Lung (tissue), 12 donors: ENCODE results near the gene GALNT6. TPM values are rescaled to one million over a fixed set of nuclear protein-coding genes. Genes with fewer than 3 reads are reported as not detected.
"Not testable (repeated sequence)": the region's sequence is repeated elsewhere in the genome, so short reads cannot be mapped to it uniquely, and the experiment has no call there.

Experiments used
- ATAC-seq: fragments of 200-7000 bp; cut with Tn5 transposase; one replicate; pipeline ENCODE4 v1.9.1; 2020; ENCODE audit warnings: moderate number of reproducible peaks; ENCODE audit not compliant: insufficient read depth, low FRiP score
- DNase-seq, 3 donors: peaks; one replicate each; pipeline ENCODE4 v3.0.0-alpha.2; 2013 to 2017
- H3K27ac ChIP-seq, 2 donors: one replicate each; pipeline ENCODE4 v1.5.1; 2013; ENCODE audit warnings: mild to moderate bottlenecking in 2 of 2, moderate library complexity in 2 of 2, control low read depth in 1 of 2, inconsistent platforms in 1 of 2, low read depth in 1 of 2, low read length in 1 of 2
- H3K27me3 ChIP-seq, 3 donors: one replicate each; pipeline ENCODE4 v1.5.1; 2013; ENCODE audit warnings: low read length in 2 of 3; ENCODE audit not compliant: control insufficient read depth in 3 of 3, insufficient read depth in 3 of 3
- H3K36me3 ChIP-seq, 4 donors: one replicate each; pipeline ENCODE4 v1.5.1; 2013; ENCODE audit warnings: low read length in 4 of 4, mild to moderate bottlenecking in 1 of 4, moderate library complexity in 1 of 4; ENCODE audit not compliant: control insufficient read depth in 4 of 4, insufficient read depth in 4 of 4
- H3K4me1 ChIP-seq, 5 donors: one replicate each; pipeline ENCODE4 v1.5.1; 2013; ENCODE audit warnings: low read length in 5 of 5, mild to moderate bottlenecking in 2 of 5, moderate library complexity in 1 of 5; ENCODE audit not compliant: control insufficient read depth in 5 of 5, insufficient read depth in 5 of 5
- H3K4me3 ChIP-seq: one replicate; pipeline ENCODE4 v1.5.1; 2013; ENCODE audit warnings: mild to moderate bottlenecking, control low read depth, moderate library complexity
- H3K9ac ChIP-seq, 2 donors: one replicate each; pipeline ENCODE4 v1.5.1; 2013; ENCODE audit warnings: low read length in 2 of 2, control low read depth in 1 of 2; ENCODE audit not compliant: insufficient read depth in 1 of 2
- H3K9me3 ChIP-seq, 4 donors: one replicate each; pipeline ENCODE4 v1.5.1; 2013; ENCODE audit warnings: low read length in 3 of 4, mild to moderate bottlenecking in 1 of 4, moderate library complexity in 1 of 4; ENCODE audit not compliant: control insufficient read depth in 4 of 4, insufficient read depth in 3 of 4
- CTCF ChIP-seq: IDR thresholded peaks from 2 replicates; pipeline ENCODE4 v1.5.1; 2012; ENCODE audit warnings: mild to moderate bottlenecking; ENCODE audit errors: control extremely low read depth, extremely low read depth
- WGBS, 2 donors: extraction: QIAGEN DNeasy Blood & Tissue Kit; methylation state at CpG; one replicate each; pipeline ENCODE4 v1.1.7; 2013; 5-methylcytosine and 5-hydroxymethylcytosine counted together
- polyA plus RNA-seq, 2 donors: library from polyadenylated mRNA; stranded (reverse); fragments of 200-250 nt; gene quantifications; one replicate each; pipeline ENCODE4 v1.2.1, GENCODE V29; 2013
- total RNA-seq, 2 donors: library from RNA; depleted of rRNA in 1 of 2; stranded (reverse); fragments of >200 nt in 1 of 2; gene quantifications; one replicate each; pipeline ENCODE4 v1.2.1, GENCODE V29; 2014 to 2021
- donor health status: control.
- donor health status: control.
- donor health status: Bipolar disorder and iron deficiency.
- donor health status: healthy.
- donor health status: DM: yes; HTN: yes; CAD: no.

GALNT6 gene
- total and polyA plus RNA-seq, 4 donors: 5.5 to 36.0 (median 9.0) TPM

- H3K27ac ChIP-seq: no peak overlapping the region
- H3K9ac ChIP-seq: no peak overlapping the region
- H3K4me3 ChIP-seq: no peak overlapping the region
- H3K9me3 ChIP-seq: no peaks in the 10 kb centered on the region
- no peaks in the 10 kb centered on the region for H3K36me3 ChIP-seq
- ATAC-seq: no peak
- H3K27me3 ChIP-seq: no peaks in the 10 kb centered on the region
- WGBS, 2 donors: 34 to 39% methylated on average over 3 of the region's 3 CpGs
- no peak for TF ChIP-seq CTCF
- peak in 1 of 3 donors; percentile 28 for DNase-seq
- H3K4me1 ChIP-seq: peaks cover 0 to 8% (median 0%) of the 10 kb centered on the region in 5 donors
Measured at GRCh38 chr12:51318846-51319599, 72.2 kb downstream of the GALNT6 start.

DNA sequence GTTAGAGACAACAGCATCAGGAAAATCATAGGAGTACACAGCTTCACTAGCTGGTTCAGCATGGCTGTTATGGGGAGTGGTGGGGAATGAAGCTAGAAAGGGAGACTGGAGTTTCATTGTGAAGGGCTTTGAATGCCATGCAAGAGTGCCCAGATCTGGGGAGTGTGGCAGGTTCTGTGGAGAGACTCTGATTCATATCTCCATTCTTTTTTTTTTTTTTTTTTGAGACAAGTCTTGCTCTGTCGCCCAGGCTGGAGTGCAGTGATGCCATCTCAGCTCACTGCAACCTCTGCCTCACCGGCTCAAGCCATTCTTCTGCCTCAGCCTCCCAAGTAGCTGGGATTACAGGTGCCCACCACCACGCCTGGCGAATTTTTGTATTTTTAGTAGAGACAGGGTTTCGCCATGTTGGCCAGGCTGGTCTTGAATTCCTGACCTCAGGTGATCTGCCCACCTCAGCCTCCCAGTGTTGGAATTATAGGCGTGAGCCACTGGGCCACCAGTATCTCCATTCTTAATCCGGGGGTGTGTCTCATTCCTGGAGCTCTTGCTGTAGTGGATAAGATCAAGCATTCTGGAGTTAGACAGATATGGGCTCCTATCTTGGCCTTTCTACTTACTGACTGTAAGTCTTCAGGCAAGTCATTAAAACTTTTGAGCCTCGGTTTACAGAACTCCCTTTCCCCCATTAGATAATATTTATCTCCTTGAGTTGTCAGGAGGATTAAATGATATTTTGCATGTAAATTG lies 73.0 kb downstream of the GALNT6 start:
- not testable (repeated sequence) for ATAC-seq
- 85% methylated on average over 8 of the region's 8 CpGs for WGBS, 2 donors

GRCh38 chr12:51311389-51311788 lies 79.8 kb downstream of the GALNT6 start:
- H3K4me3 ChIP-seq: no peak overlapping the region
- H3K27ac ChIP-seq: no peak overlapping the region
- H3K9me3 ChIP-seq: no peaks in the 10 kb centered on the region
- no peak for TF ChIP-seq CTCF
- 88 to 96% methylated on average over 1 of the region's 1 CpG for WGBS, 2 donors
- H3K27me3 ChIP-seq: no peaks in the 10 kb centered on the region
- H3K4me1 ChIP-seq: no peaks in the 10 kb centered on the region
- DNase-seq (no peak), ATAC-seq (no peak)
- no peaks in the 10 kb centered on the region for H3K36me3 ChIP-seq
- no peak overlapping the region for H3K9ac ChIP-seq

More for the DNA sequence above, 73.0 kb downstream of the GALNT6 start:
- H3K4me1 ChIP-seq, DNase-seq, H3K4me3 ChIP-seq, H3K36me3 ChIP-seq, H3K9me3 ChIP-seq, H3K9ac ChIP-seq, H3K27ac ChIP-seq, H3K27me3 ChIP-seq: not testable (repeated sequence)
